ENCODE data around the gene CTXND1. TPM values are rescaled to one million over a fixed set of nuclear protein-coding genes. Genes with fewer than 3 reads are reported as not detected.

Gene CTXND1
- total RNA-seq, 4 donors from 2014 or later = 0.07 to 0.09 TPM; not detected in 2

- intact Hi-C loops (cut with DNase I; ENCODE audit: low total_unique reads) = no loop called here
- Histone ChIP-seq H3K4me3 (no peak overlapping the region), H3K36me3 (no peaks in the 10 kb centered on the region), H3K9me3 (no peaks in the 10 kb centered on the region), H3K27me3 (no peaks in the 10 kb centered on the region), H3K4me1 (no peaks in the 10 kb centered on the region), H3K27ac (no peak overlapping the region)
- TF ChIP-seq CTCF (IDR thresholded peaks at IDR 0.05) (no peak), POLR2A (IDR thresholded peaks at IDR 0.05) (no peak)
- no peak for DNase-seq
Measured at GRCh38 chr15:80201256-80202015, 50.6 kb downstream of the CTXND1 start.

GRCh38 chr15:80199869-80200268 is 52.1 kb downstream of the CTXND1 start:
- no peak overlapping the region for H3K4me3 ChIP-seq
- no peaks in the 10 kb centered on the region for H3K4me1 ChIP-seq
- no peak for DNase-seq
- no peaks in the 10 kb centered on the region for H3K36me3 ChIP-seq
- H3K9me3 ChIP-seq = no peaks in the 10 kb centered on the region
- intact Hi-C loops (cut with DNase I; ENCODE audit: low total_unique reads) = no loop called here
- H3K27ac ChIP-seq = no peak overlapping the region
- TF ChIP-seq POLR2A (IDR thresholded peaks at IDR 0.05) (no peak), CTCF (IDR thresholded peaks at IDR 0.05) (no peak)
- no peaks in the 10 kb centered on the region for H3K27me3 ChIP-seq

GRCh38 chr15:80199366-80199765 is 52.6 kb downstream of the CTXND1 start:
- DNase-seq = no peak
- TF ChIP-seq CTCF (IDR thresholded peaks at IDR 0.05) (no peak), POLR2A (IDR thresholded peaks at IDR 0.05) (no peak)
- H3K27ac ChIP-seq = no peak overlapping the region
- H3K36me3 ChIP-seq = no peaks in the 10 kb centered on the region
- H3K4me3 ChIP-seq = no peak overlapping the region
- no peaks in the 10 kb centered on the region for H3K4me1 ChIP-seq
- intact Hi-C loops (cut with DNase I; ENCODE audit: low total_unique reads) = no loop called here
- H3K27me3 ChIP-seq = no peaks in the 10 kb centered on the region
- no peaks in the 10 kb centered on the region for H3K9me3 ChIP-seq

GRCh38 chr15:80194914-80195313 is 57.1 kb downstream of the CTXND1 start:
- intact Hi-C loops (cut with DNase I; ENCODE audit: low total_unique reads) = no loop called here
- H3K4me3 ChIP-seq = no peak overlapping the region
- no peaks in the 10 kb centered on the region for H3K4me1 ChIP-seq
- no peak for DNase-seq
- TF ChIP-seq POLR2A (IDR thresholded peaks at IDR 0.05) (no peak), CTCF (IDR thresholded peaks at IDR 0.05) (no peak)
- H3K27ac ChIP-seq = no peak overlapping the region
- H3K9me3 ChIP-seq = no peaks in the 10 kb centered on the region
- H3K36me3 ChIP-seq = no peaks in the 10 kb centered on the region
- H3K27me3 ChIP-seq = no peaks in the 10 kb centered on the region

GRCh38 chr15:80194186-80194585 is 57.8 kb downstream of the CTXND1 start:
- no peaks in the 10 kb centered on the region for H3K4me1 ChIP-seq
- no peaks in the 10 kb centered on the region for H3K36me3 ChIP-seq
- no peaks in the 10 kb centered on the region for H3K27me3 ChIP-seq
- no peak for TF ChIP-seq CTCF (IDR thresholded peaks at IDR 0.05)
- TF ChIP-seq POLR2A (IDR thresholded peaks at IDR 0.05) = no peak
- intact Hi-C loops (cut with DNase I; ENCODE audit: low total_unique reads) = no loop called here
- DNase-seq = no peak
- H3K27ac ChIP-seq = no peak overlapping the region
- no peak overlapping the region for H3K4me3 ChIP-seq
- no peaks in the 10 kb centered on the region for H3K9me3 ChIP-seq

All from uterus (tissue), 4 donors.